ENCODE results near the gene ATP2B2.
"Not testable (repeated sequence)": the region's sequence is repeated elsewhere in the genome, so short reads cannot be mapped to it uniquely, and the experiment has no call there.

The ATP2B2 gene

DNA sequence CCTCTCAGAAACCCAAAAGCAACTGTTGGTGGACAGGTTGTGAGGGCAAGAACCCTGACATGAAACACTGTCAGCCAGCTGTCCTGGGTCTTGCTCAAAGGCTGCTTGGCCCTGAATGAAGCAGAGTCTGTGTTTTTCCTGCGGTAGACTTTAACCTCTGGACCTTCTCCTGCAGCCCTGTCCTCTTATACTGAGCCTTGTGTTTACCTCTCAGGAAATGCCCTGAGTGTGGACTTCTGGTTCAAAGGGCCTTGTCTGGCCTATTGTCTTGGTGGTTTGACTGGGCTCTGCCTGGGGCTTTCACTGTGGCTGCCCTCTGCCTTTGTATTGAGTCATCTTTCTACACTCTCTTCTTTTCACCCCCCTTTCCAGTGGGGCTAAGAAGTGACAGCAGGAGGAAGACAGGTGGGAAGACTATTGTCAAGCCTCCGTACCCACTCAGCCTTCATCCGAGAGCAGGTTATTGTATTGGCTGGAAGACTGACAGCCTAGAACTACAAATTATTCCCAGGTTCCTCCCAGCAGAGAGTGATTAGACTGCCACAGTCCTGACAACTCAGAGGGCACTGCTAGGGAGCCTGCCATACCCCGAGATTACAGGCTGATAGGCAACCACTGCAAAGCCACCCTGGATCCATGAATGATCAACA lies 187.9 kb downstream of the ATP2B2 start:
- DNase-seq, result no peak

- DNase-seq, result no peak
Observed at GRCh38 chr3:10315771-10316344, 189.5 kb downstream of the ATP2B2 start.

DNA sequence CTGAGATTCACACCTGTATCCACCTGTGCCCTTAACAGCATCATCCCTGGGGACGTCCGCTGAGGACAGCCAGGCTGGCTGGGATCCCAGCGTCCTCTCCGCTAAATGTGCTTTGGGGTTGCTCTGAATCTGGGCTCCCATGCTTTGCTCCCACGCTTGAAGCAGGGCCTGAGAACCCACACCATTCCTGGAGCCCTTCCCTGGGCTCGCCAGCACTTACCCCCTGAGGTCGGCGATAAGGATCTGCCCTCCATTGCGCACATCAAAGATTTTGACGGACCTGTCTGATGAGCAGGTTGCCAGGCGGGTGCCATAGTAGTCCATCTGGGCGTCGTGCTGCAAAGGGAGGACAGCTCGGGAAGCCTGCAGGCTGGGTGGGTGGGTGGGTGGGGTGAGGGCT lies 190.3 kb downstream of the ATP2B2 start:
- no peak for DNase-seq

GRCh38 chr3:10312861-10313260 lies 192.5 kb downstream of the ATP2B2 start:
- DNase-seq, result no peak

GRCh38 chr3:10312391-10312790 lies 193.0 kb downstream of the ATP2B2 start:
- DNase-seq, result no peak

DNA sequence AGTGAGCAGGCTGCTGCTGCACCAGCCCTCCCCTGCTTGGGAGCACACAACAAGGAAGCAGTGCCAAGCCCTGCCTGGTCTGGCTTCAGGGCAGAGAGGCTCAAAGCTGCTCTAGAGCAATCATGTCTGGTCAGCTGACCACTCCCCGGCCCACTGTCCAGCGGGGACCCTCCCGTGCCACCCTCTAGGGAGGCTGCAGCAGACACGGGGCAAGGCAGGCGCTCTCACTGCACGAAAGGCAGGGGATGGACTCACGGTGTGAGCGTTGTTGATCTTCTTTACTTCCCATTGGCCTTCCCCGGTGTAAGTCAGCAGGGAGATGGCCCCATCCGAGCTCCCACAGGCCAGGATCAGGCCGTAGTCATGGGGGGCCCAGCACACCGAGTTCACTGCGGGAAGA lies 193.7 kb downstream of the ATP2B2 start:
- no peak for DNase-seq

GRCh38 chr3:10310578-10310977 lies 194.8 kb downstream of the ATP2B2 start:
- peak; percentile 52 for DNase-seq

DNA sequence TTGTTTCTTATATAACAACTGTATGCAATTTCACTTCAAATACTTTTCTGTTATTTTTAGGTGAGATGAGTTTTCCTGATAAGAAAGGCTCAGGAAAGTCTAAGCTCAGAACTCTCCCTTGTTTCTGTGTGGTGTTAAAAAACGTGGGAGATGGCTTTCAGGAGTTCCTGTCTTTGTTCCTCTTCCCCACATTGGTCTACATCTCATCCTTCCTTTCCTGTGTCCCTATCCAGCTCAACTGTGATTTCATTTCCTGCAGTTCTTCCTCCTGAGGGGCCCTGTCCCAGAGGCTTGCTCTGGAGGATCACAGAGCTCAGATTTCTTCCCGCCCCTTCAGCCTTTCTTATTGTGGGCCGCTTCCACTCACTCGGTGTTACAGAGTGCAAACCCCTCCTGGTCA lies 195.7 kb downstream of the ATP2B2 start:
- DNase-seq, result no peak

- DNase-seq, result no peak
Observed at GRCh38 chr3:10308678-10309077, 196.7 kb downstream of the ATP2B2 start.

DNA sequence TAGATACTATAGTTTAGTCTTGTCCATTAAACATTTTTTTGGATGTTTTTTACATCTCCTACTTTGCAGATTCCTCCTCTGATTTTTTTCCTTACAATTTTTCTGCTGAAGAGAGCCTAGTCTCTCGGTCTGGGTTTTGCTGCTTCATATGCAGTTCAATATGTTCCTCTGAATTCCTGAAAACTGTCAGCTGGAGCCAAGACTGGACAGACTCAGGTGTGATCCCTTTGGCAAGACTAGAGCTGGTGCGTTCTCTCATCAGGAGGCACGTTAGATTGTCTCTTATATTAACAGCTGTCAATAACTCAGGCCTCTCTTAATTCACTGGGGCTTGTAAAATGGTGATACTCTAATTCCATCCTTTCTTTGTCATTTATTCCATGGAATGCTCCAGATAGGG lies 199.2 kb downstream of the ATP2B2 start:
- DNase-seq, result no peak

DNA sequence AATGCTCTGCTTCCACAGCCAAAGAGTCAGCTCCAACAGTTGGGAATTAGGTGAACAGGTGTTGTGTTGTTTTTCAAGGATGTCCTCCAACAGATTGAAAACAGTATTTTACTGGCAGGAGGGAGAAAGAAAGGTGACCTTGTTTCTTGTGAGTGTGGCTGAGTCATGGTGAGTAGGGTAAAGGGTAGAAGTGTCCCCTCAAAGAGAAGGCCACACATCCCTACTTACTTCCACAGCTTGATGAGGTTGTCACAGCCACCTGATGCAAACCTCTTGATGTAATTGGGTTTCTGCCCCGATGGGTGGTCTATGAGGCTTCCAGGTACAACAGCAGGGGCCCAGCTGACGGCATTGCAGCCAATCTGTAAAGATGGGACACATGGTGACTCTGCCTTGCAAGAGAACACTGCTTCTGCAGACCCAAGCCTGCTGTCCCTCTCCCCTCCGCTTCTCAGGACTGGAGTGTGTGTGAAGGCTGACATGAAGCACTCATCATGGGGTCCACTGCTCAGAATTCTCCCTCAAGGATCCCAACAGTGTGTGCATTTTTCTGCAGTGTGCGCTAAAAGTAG lies 200.0 kb downstream of the ATP2B2 start:
- no peak for DNase-seq

- DNase-seq, result no peak
Observed at GRCh38 chr3:10304905-10305304, 200.5 kb downstream of the ATP2B2 start.

DNA sequence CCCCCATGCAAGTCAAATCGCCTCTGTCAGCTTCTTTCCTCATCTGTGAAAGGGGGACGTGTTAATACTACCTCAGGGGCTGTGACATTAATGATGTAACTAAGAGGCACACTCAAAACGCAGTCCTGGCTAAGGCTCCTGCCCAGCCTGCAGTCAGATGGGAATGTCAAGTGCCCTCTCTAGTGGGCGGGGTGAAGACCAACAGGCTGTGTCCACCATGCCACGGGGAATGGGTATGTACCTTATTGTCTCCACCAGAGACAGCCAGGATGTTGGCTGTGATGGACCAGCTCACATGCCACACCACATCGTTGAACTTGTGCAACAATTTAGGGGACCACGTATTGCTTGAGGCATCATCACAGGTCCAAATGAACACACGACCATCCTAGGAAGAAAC lies 201.6 kb downstream of the ATP2B2 start:
- DNase-seq, result no peak

DNA sequence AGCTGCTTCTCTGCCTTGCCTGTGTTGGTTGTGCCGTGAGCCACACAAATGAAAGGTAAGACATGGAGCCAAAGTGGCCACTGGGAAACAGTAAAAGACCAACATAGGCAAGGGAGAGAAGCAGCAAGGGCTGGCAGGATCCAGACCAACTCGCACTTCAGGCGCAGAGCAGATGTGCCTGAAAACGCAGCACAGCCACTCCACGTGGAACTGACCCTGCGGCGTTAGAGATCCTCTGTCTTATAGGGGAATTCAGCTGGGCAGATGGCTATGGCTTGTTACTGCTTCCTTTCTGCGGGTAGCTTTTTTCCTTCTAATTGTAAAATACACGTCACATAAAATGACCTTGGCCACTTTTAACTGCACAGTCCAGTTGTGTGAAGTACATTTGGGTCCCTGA lies 202.3 kb downstream of the ATP2B2 start:
- DNase-seq, result no peak

- DNase-seq, result no peak
Observed at GRCh38 chr3:10300087-10300486, 205.3 kb downstream of the ATP2B2 start.

GRCh38 chr3:10299679-10300078 lies 205.7 kb downstream of the ATP2B2 start:
- no peak for DNase-seq

DNA sequence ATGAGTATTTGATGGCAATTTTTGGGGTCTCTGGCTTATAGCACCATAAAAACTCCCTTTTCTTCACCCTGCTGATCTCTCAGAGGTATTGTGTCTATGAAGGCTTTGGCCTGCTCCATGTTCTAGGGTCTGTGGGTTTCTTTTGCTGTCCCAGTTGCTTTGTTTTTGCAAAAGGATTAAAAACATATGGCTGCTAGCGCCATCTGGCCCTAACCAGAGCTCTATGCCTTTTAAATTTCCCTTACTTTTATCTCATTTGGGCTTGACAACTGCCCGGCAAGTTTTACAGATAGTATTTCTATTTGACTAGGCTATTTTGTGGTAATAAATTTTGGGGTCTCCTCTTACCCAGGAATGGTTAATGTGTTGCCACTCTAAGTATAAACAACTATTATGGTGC lies 206.2 kb downstream of the ATP2B2 start:
- DNase-seq, result no peak

- DNase-seq, result not testable (repeated sequence)
Observed at GRCh38 chr3:10298064-10298463, 207.3 kb downstream of the ATP2B2 start.

- DNase-seq, result no peak
Observed at GRCh38 chr3:10294030-10294586, 211.3 kb downstream of the ATP2B2 start.

GRCh38 chr3:10292505-10293419 lies 212.6 kb downstream of the ATP2B2 start, which contains the start of gene GHRL:
GHRL (minus strand) TSS chr3:10292947; CDS start chr3:10290180, 2,767 bp downstream.
- DNase-seq, result no peak

DNA sequence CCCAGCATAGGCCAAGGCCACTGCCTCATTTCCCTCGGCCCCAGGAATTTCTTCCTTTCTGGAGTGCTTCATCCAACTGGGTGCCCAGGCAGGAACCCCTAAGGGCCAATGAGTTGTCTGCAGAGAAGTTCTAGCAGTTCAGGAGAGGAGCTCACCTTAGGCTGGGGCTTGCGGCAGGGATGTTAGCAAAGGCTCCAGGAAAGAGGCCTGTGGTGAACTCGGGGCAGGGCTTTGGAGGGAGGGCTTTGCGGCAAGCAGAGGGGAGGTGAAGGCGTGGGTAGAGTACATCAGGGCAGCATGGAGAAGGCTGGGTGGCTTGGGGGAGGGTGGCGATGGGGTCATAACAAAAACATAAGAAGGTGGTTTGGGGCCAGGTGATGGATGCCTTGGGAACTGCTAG lies 213.7 kb downstream of the ATP2B2 start:
- DNase-seq, result no peak

DNA sequence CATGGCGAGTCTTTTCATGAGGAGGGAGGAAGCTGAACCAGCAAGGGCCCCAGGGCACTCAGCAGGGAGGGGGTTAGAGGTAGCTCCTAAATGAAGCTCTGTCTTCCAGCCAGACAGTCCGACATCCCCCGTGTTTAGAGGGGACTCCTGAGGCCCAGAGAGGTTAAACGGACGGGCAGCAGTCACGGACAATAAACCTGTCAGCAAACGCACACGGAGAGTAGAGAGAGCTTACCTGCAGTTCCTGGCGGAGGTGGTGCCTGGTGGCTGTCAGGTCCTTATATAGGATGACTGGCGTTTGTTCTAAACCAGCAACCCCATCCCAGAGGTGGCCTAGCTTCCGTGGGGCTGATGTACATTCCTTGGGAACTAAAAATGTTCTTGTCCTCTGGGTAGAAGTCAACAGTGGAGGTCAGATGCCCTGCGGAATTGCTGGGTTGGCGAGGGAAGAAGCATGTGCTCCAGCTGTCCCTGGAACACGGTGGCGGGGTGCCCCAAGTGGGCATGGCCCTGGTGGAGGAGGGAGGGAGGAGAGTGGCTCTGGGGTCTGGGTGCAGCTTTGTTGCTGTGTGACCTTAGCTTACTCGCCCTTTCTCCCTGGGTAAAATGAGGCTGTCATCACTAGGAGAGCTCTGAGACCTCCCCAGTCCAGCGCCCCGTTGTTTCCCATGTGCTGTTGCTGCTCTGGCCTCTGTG lies 214.8 kb downstream of the ATP2B2 start:
- no peak for DNase-seq

Data from fibroblast of upper back skin (primary cell).